ENCODE results near the gene MAPK1. TPM values are rescaled to one million over a fixed set of nuclear protein-coding genes. Genes with fewer than 3 reads are reported as not detected.

The MAPK1 gene
- total and polyA plus RNA-seq, 9 of the 15 experiments (the other 6 are each of a cell fraction or from before 2014, with no cell fraction given): 46.3 to 575 (median 283) TPM

GRCh38 chr22:21915624-21916308, 48.3 kb upstream of the MAPK1 start (continued):
- TF ChIP-seq, protein P1, sequence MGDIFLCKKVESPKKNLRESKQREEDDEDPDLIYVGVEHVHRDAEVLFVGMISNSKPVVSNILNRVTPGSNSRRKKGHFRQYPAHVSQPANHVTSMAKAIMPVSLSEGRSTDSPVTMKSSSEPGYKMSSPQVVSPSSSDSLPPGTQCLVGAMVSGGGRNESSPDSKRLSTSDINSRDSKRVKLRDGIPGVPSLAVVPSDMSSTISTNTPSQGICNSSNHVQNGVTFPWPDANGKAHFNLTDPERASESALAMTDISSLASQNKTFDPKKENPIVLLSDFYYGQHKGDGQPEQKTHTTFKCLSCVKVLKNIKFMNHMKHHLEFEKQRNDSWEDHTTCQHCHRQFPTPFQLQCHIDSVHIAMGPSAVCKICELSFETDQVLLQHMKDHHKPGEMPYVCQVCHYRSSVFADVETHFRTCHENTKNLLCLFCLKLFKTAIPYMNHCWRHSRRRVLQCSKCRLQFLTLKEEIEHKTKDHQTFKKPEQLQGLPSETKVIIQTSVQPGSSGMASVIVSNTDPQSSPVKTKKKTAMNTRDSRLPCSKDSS (IDR thresholded peaks at IDR 0.05; ENCODE audit: low read depth, partially characterized antibody): no peak
- no peak for TF ChIP-seq TBP (optimal IDR thresholded peaks at IDR 0.05; ENCODE audit: low read depth, low read length)
- no peak for TF ChIP-seq RBFOX2 (IDR thresholded peaks at IDR 0.05; ENCODE audit: low read depth, low read length)
- no peak for TF ChIP-seq TFE3 (CRISPR knock-in tag; IDR thresholded peaks at IDR 0.05)
- peak in 1 of 2 experiments; percentile 19 for TF ChIP-seq E2F6 (IDR thresholded peaks at IDR 0.05; ENCODE audit: borderline replicate concordance in 1 of 2, extremely low read depth in 1 of 2, insufficient read depth in 1 of 2, insufficient read length in 1 of 2, low read depth in 1 of 2, low read length in 1 of 2, poor library complexity in 1 of 2, severe bottlenecking in 1 of 2)
- TF ChIP-seq HDAC1 (IDR thresholded peaks at IDR 0.05): no peak
- peak; percentile 49 for TF ChIP-seq SETDB1 (IDR thresholded peaks at IDR 0.05; ENCODE audit: low read length)
- TF ChIP-seq NFRKB (IDR thresholded peaks at IDR 0.05; ENCODE audit: low read depth): no peak
- TF ChIP-seq, protein P2, sequence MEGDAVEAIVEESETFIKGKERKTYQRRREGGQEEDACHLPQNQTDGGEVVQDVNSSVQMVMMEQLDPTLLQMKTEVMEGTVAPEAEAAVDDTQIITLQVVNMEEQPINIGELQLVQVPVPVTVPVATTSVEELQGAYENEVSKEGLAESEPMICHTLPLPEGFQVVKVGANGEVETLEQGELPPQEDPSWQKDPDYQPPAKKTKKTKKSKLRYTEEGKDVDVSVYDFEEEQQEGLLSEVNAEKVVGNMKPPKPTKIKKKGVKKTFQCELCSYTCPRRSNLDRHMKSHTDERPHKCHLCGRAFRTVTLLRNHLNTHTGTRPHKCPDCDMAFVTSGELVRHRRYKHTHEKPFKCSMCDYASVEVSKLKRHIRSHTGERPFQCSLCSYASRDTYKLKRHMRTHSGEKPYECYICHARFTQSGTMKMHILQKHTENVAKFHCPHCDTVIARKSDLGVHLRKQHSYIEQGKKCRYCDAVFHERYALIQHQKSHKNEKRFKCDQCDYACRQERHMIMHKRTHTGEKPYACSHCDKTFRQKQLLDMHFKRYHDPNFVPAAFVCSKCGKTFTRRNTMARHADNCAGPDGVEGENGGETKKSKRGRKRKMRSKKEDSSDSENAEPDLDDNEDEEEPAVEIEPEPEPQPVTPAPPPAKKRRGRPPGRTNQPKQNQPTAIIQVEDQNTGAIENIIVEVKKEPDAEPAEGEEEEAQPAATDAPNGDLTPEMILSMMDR (IDR thresholded peaks at IDR 0.05 in 2 of 3, conservative IDR thresholded peaks at IDR 0.05 in 1 of 3; ENCODE audit: insufficient read depth in 2 of 3, low read depth in 1 of 3, low read length in 3 of 3): 0 out of 6 replicates have a peak, but pooled peaks of 1 of the 3 experiments have one; percentile 14
- TF ChIP-seq ZNF639 (CRISPR knock-in tag; conservative IDR thresholded peaks at IDR 0.05 in 1 of 2, IDR thresholded peaks at IDR 0.05 in 1 of 2): 0 out of 4 replicates have a peak, but pooled peaks of 1 of the 2 experiments have one; percentile 90
- 0 out of 4 replicates have a peak, but pooled peaks of 1 of the 2 experiments have one; percentile 13 for TF ChIP-seq RAD21 (CRISPR knock-in tag; conservative IDR thresholded peaks at IDR 0.05 in 1 of 2, IDR thresholded peaks at IDR 0.05 in 1 of 2)
- TF ChIP-seq KLF1 (tag; IDR thresholded peaks at IDR 0.05): 0 out of 2 replicates have a peak, but pooled peaks have one; percentile 20
- TF ChIP-seq, protein P3, sequence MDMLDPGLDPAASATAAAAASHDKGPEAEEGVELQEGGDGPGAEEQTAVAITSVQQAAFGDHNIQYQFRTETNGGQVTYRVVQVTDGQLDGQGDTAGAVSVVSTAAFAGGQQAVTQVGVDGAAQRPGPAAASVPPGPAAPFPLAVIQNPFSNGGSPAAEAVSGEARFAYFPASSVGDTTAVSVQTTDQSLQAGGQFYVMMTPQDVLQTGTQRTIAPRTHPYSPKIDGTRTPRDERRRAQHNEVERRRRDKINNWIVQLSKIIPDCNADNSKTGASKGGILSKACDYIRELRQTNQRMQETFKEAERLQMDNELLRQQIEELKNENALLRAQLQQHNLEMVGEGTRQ (CRISPR knock-in tag; IDR thresholded peaks at IDR 0.05): 0 out of 2 replicates have a peak, but pooled peaks have one; percentile 5
